HG03565 (cell line): ENCODE results near the gene FAM174C.

ENCODE experiments used
- ATAC-seq: cut with Tn5 transposase; IDR thresholded peaks from one replicate; pipeline ENCODE4 v1.9.1; 2021; ENCODE audit warnings: mild to moderate bottlenecking, moderate library complexity; ENCODE audit not compliant: unreplicated experiment

FAM174C gene

DNA sequence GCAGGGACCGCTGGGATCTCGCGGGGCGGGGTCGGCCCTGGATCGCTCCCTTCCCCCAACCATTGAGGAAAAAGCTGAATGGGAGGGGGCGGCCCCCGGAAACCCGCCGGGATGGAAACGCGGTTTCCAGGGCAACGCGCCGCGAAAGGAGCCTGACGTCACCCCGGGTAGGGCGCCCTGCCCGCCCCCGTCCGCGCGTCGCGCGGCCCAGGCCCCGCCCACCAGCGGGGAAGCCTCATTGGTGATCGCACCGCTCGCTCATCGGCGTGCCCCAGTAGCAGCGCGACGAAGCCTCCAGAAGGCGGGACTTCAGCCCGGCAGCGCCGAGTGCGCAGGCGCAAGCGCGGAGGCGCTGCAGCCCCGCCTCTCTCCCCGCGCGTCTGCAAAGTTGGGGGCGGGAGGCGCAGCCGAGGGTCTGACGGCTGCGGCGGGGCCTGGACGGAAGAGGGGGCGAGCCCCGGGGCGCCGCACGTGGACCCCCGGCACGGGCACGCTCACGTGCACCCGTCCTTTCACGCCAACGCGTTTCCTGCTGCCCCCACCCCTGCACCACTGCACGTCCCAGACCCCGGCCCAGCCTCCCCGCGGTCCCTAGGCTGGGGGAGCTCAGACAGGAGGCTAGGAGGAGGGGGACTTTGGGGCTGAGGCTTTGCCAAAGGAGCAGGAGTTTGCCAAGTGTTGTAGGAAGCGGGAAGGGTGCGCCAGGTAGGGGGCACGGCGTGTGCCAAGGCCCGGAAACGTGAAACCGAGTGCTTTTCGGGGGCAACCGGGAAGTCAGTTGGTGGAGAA, 14.4 kb upstream of the FAM174C start:
- peak; percentile 42 for ATAC-seq

DNA sequence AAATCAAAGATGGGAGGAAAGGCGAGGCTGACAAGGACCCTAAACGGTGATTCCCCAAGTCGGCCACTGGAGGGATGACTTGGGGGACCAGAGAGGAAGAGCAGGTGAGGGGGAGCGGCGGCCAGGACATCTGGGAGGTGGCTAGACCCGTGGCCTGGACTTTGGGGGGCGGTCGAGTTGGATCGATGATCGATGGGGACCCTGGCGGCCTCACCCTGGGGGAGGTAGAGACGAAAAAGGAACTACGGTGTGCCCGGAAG, 13.9 kb upstream of the FAM174C start:
- ATAC-seq: no peak

DNA sequence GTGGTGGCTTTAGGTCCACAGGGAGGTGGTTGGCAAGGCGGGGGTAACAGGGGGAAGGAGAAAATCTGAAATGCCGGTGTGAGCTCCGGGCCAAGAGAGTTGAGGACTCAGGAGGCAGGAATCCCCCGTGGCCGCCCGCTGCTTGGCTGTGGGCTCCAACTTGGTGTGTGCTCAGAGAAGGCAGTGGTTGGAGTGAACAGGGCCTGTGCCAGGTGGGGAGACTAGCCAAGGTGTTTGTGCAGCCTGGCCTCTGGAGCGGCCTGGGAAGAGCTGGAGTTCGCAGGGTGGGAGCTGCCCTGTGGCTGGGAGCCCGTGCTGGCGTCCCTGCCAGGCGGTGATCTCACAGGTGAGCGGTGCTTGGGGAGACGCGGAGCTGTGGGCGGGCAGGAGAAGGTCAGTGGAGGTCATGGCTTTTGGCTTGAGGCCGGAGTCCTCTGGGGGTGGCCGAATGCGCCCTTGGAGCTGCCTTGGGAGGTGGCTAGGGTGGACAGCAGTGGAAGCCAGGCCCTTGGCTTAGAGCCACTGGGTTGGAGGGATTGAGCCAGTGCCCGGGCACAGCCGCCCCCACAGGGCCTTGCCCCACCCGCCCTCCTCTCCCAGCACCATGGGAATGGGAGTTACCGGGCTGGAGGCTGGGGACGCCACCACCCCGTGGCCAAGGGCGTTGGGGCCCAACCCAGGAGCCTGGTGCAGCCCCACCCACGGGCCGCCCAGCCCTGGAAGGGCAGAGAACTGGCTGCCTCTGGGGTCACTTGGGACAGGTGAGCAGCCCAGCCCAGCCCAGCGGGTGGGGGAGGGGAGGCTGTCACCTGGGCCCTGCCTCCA, 13.3 kb upstream of the FAM174C start:
- ATAC-seq: no peak

DNA sequence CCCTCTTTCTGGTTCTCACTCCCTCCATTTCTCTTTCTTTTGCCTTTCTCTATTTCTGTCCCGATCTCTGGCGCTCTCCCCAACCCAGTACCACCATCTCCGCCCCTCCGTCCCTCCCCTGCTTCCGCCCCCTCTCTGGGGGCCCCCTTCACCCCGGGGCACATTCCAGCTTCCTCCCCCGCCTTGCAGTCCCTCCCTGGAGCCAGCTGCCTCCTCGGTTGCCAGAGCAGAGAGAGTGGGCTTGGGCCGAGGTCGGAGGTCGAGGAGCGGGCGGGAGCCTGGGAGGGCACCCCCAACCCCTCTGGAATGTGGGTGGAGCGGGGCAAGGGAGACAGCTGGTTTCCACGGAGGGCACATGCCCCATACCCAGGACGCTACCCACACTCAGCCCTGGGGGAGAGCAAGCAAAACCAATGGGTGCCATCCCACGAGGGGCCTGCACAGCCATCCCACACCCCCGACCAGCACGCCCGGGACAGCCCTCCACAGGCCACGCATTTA, 12.7 kb upstream of the FAM174C start:
- no peak for ATAC-seq

DNA sequence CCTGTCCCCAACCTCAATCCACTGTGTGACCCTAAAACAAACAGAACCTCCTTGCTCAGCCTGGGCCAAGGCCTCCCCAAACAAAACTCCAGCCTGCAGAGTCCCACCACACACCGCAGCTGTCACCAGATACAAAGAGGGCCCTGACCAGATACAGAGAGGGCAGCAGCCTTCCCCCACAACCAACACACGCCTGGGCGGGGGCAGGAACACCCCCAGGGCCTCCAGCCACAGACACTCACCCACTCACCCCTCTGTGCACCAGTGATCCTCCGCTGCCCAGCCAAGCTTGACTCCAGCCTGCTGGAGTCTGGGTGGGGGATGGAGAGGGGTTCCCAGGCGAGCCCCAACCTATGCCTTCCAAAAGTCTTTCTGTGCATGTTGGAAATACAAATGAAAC, 12.1 kb upstream of the FAM174C start:
- no peak for ATAC-seq

DNA sequence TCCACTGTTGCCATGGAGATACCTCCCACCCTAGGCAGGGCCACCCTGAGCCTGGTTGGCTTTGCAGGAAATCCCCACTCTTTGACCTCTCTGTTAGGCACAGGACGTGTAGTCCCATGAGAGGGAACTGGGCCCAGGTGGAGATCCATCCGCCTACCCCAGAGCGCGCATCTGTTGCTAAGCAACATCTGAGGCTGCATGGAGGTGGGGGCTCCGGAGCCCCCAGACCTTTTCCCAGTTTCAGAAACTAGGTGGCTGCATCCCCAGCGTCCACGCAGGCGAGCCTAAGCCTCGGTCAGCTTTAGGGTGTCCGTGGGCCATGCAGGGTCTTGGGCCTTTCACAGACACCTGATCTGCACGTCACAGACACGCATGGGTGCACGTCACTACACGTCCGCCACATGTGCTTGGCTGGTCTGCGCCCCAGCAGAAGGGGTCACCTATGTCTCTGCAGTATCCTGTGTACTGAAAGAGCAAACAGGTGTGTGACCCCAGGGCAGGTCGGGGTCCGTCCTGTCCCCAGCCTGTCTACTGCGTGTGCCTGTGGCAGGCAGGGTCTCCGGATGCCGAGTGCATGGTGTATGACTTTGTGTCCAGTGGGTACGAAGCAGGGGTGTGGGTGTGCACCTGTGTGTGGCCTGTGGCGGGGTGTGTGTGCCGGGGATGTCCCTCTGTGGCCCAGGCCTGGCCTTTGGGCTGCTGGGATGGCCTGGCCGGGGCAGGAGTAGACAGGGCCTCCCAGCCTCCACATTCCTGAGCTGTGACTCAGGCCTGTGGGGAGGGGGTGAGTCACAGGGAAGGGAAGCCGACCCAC, 10.3 kb upstream of the FAM174C start:
- ATAC-seq: no peak

DNA sequence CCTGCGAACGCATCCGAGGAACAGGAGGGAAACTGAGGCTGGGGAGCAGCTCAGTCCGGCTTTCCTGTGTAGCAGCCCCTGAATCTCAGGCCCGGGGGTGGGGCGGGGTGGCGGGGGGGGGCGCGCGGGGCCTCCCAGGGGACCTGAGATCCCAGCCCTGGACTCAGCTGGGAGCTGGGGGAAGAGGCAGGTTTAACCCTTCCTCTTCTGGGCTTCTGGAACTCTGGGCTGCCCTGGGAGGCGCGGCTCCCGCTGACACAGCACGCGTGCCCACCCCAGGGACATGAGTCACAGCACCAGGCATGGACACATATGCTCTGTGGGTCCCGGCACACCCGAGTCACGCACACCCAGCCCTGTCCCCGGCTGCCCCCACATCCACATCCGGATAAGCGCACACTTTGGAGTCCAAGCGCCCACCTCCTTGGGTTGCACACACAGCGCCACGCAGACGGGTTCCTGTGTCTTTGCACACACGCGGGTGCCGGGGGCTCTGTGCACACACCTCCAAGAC, 9.7 kb upstream of the FAM174C start:
- no peak for ATAC-seq

DNA sequence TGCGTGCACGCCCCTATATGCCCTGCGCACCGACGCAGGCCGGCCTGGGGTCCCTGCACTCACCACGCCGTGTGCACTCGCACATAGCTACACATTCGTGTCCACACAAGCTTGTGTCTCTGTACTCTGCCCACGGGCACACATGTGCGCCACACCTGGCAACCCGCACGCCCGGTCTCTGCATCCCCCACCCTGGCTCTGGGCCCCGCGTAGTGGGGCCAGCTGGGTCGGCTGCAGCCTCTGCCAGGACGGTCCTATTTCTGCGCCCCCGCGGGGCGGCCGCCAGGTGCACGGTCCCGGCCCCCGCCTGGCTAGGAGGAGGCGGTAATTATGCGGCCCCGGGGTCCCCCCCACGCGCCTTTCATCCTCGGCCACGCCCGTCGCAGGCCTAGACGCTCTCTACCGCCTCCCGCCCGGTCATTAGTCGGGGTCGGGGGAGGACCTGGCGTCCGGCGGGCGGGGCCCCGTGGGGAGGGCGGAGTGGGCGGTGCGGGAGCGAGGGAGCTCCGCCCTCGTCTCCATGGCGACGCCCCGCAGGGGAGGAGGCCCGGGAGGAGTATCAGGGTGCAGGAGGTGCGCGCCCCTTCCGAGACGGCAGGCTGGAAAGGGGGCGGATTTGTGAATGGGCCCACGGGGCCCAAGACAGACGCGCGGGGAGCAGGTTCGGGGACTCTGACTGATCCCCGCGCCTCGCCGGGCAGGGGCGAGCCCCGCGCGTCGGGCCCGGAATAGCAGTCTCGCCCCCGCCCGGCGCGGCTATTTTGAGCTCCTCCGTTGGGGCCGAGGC, 9.0 kb upstream of the FAM174C start:
- ATAC-seq: peak; percentile 26

DNA sequence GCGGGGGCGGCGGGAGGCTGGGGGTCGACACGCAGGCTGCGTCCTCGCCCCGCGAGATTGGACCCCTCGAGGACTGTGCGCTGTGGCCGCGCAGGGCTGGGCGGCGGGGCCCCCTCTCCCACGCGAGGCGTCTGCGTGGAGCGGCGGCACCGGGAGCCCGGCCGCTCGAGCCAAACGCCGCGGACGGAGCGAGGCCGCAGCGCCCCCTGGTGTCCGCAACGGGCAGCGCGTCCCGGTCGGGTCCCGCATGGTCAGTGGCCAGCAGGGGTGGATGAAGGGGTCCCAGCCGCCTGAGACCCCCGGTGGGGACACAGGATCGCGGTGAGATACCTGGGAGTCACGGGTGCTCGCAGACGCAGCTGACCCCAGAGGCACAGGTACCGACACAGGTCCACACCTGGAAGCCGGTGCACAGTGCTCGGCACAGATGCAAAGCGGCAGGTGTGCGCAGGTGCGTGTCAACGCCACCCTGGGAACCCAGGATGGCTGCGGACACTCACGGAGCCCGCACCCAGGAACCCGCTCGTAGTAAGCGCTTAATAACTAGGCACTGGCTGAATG, 8.3 kb upstream of the FAM174C start:
- ATAC-seq: peak; percentile 10

DNA sequence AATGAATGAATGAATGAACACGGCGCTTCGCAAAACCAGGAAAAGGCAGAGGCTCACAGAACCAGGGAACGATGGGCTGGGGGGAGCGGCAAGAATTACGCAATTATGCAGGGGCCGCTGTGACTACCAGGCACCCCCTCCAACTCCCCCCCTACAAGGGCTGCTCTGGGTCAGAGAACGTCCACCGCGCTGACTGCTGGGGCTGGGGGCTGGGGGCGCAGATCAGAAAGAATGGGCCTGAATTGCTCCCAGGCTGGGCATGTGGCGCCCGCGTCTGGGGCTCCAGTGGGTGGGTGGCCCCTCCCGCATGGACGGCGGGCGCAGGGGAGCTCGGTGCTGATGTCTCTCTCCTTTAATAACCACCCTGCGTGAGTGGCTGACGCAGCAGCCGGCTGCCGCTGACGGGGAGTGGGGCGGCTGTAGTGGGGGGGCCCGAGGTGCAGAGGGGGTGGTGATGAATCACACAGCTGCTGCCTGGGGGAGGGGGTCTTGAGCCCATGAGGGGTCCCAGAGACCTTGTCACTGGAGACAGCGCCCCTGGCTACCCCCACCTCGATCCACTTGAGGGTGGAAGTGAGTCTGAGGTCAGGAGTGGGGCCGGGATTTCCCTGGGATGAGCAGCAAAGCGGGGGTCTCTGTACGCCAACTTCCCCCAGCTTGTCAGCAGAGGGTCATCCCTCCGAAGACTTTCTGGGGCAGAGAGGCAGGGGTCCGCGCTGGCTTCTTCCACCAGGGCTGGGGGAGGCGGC, 7.7 kb upstream of the FAM174C start:
- no peak for ATAC-seq

DNA sequence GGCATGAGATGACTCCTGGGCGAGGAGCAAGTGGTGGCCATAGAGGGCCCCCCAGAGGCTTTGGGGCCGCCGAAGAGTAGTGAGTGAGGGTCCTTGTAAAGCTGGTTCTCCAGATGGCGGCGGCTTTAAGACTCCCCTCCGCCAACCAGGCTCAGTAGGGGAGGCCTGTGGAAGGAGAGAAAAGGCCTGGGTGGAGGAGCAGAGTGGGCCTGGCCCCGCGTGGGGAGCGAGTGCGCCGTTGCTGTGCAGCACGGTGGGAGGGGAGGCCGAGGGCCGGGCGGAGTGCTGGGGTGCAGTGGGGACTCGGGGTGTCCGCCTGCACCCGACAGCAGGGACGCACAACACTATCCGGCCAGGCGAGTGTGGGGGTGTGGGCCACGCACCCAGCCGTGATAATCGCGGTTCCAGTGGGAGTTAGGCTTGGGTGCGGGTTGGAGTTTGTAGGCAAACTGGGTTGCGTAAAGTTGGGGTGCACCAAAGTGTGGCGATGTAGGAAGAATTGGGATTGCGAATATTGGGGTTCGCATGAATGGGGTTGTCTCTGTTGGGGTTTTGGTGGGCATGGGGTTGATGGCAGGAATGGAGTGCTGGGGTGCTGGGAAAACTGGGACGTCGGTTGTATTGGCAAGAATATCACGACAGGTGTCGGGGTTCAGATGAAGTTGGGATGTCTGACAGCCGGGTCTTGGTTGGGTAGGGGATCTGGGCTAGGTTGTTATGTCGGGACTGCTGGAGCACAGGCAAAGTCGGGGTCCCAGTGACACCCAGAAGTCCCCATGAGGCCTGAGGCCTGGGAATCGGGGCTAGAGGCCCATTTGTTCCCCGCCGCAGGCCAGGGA, 6.9 kb upstream of the FAM174C start:
- no peak for ATAC-seq

DNA sequence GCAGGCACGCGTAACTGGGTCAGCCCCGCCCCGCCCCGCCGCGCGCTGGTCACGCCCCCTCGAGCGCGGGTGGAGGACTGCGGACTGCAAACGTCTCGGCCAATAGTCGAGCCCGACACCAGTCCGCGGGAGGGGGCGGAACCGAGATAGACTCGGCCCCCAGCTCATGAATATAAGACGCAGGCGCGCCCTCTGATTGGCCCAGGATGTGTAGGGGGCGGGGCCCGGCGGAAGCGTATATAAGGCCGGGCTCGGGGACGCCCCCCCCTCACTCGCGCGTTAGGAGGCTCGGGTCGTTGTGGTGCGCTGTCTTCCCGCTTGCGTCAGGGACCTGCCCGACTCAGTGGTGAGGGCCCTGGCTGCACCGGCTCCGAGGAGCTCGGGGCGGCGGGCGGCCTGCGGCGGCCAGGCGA, 6.3 kb upstream of the FAM174C start, which contains the start of gene CIRBP:
TSS of gene CIRBP (plus strand) at position 268 of the 413 bp plus-strand sequence. CDS start 1,602 bp downstream, outside the sequence.
- ATAC-seq: peak; percentile 30

DNA sequence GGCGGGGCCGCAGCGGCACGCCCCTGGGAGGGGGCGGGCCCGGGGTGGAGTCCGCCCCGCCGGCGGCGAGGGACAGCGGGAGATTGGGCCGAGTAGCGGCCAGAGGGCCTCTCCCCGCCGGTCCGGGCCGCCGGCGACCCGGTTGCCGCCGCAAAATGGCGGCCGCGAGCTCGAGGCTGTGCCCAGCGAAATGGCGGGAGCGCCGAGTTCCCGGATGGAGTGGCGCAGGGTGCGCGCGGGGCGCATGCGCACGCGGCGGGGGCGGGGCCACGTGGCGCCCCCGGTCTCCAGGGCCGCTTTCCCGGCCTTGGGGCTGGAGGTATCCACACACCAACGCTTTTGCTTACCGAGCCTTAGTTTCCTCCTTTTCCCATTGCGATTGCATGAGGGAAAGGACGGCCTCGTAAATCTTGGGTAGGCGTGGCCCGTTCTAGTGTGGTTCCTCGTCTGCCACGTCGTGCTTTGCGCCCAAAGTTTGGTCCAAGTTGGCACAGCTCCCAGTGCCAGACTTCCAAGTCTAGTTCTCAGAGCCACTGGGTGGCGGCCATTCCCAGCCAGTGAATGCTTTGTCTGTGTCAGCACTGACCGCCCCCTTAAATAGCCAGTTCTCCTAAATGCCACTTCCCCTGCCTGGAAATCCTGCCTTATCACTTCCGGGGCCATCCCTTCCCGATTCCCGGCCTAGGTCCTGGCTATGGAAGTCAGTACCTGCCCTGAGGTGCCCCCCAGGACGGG, 5.7 kb upstream of the FAM174C start:
- ATAC-seq: peak; percentile 14

DNA sequence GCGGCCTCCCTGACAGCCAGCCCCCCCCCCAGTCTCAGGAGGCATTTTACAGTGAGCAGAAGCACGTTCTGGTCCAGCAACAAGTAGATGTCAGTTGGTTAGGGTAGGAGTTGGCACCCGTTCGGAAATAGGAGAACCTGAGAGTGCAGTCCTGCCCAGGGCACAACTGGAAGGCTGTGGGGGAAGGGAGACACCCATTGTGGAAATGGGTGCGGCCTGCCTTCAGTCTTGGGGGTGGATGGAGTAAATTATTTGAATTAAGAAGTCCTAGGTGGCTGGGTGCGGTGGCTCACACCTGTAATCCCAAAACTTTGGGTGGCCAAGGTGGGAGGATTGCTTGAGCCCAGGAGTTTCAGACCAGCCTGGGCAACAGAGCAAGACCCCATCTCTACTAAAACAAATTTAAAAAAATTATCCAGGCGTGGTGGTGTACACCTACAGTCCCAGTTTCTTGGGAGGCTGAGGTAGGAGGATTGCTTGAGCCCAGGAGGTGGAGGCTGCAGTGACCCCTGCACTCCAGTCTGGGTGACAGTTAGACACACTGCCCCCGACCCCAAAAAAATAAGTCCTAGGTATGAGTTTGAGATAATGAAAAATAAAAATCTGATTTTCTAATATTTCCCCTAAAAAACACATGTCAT, 5.0 kb upstream of the FAM174C start:
- ATAC-seq: no peak

DNA sequence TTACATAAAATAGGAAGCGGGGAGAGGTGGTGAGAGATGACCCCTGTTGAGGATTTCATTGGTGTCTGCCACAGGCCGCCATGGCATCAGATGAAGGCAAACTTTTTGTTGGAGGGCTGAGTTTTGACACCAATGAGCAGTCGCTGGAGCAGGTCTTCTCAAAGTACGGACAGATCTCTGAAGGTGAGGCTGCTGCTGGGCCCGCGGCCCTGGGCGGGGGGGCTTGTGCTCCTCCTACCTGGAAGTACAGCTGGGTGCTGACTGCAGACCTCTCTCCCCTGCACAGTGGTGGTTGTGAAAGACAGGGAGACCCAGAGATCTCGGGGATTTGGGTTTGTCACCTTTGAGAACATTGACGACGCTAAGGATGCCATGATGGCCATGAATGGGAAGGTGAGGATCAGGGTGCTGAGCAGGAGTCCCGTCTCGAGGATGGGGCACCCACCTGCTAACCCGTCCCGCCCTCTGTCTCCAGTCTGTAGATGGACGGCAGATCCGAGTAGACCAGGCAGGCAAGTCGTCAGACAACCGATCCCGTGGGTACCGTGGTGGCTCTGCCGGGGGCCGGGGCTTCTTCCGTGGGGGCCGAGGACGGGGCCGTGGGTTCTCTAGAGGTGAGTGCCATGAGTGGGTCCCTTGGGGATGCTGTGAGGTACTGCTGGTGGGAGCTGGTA, 4.3 kb upstream of the FAM174C start:
- no peak for ATAC-seq

DNA sequence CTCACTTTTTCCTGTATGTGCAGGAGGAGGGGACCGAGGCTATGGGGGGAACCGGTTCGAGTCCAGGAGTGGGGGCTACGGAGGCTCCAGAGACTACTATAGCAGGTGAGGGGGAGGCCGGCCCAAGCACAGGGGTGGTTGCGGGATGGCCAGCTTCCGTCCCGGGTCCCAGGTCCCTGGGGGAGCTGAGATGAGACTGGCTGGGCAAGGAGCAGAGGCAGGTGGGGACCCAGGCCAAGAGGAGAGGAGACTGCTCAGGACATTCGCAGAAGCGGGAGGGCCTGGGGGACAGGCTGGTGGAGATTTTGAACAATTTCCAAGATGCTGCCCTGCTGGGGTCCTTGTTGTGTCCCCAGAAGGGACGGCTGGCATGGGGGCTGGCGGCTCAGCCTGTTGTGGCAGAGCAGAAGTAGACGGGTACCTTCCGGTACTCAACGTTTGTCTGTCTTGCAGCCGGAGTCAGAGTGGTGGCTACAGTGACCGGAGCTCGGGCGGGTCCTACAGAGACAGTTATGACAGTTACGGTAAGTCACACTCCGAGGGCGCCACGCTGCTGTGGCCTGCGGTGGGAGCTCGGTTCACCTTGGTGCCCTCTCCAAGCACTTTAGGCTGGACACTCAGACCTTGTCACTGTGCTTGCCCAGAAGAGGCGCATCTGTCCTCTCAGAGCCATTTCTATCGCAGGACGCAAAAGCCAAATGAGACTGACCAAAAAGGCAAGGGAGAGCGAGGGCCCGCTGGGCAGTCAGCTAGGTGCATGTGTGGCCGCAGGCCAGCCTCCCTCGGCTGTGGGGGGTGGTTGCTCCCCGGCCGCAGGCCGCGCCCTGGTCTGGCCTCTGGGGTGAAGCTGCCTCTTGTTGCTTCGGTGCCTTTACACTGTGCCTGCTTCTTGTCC, 3.6 kb upstream of the FAM174C start:
- ATAC-seq: no peak
